Activated CD4-positive, alpha-beta T cell treated with anti-CD3 and anti-CD28 coated beads, Interleukin-2, amount 50 U/mL, for 16 hours (primary cell): ENCODE data around the gene FADS3.

Source experiments
- DNase-seq: peaks from one replicate; pipeline ENCODE4 v3.0.0-alpha.2; 2020

FADS3 gene

GRCh38 chr11:61854966-61855714 lies 36.2 kb downstream of the FADS3 start:
- no peak for DNase-seq

DNA sequence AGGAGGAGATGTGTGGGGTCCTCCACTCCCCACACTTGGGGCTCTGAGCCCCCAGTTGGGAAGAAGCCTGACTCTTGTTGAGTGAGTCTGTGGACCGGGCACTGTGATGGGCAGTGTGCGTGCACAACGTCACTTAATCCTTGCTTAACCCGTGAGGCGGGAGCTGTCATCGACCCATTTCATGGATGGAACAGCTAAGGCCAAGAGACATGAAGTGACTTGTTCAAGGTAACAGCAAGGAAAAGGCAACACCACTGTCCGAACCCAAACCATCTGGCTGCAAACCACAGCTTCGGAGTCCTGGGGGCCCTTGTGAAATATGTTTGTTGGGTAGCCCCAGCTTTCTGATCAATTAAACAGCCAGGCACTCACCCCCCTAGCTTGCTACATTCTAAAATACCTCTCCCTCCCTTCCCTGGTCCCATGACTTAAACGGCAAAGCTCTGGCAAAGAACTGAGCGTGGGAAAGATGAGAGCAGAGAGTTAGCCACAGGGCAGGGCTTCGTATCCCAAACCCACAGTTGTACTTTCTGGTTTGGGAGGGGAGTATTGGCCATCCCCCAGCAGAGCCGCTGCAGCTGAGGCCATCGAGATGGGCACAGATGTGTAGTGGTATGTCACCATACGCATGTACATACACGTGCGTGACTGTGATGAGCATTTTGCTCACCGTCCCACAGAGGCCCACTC lies 37.0 kb downstream of the FADS3 start:
- DNase-seq, result no peak

GRCh38 chr11:61853698-61854169 lies 37.6 kb downstream of the FADS3 start:
- DNase-seq, result no peak

GRCh38 chr11:61851900-61852295 lies 39.4 kb downstream of the FADS3 start:
- no peak for DNase-seq

DNA sequence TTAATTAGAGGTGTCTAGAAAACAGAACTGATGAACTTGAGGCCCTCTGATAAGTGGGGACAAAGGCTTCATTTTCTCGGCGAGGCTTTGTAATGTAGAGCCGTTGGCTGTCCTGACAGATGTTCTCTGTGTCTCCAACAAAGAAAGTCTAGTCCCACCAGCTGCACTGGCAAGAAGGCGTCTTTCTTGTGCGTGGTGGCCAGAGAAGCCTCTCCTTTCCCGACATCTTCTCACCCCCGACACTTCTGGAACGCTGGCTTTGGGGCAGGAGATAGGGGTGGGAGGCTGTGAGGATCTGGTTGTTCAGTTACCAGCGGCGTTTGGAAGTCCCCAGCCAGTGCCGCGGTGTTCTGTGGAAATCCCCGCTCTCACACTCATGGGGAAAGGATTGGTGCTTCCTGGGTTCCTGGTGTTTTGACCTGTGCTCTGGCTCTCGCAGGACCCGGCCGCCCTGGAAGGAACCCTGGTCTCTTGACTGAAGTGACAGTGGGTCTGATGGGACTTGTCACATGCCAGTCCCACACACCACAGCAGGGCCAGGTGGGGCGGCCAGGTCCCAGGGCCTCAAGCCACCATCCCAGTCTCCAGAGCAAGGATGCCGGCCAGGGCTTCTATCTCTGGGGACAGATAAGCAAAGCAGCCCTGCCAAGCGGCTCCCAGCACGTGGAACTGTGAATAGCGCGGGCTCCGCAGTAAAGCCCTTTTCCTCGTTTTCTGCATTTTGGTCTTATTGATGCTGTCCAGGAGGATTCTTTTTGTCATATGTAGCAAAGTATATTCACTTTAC lies 40.0 kb downstream of the FADS3 start:
- DNase-seq, result no peak

DNA sequence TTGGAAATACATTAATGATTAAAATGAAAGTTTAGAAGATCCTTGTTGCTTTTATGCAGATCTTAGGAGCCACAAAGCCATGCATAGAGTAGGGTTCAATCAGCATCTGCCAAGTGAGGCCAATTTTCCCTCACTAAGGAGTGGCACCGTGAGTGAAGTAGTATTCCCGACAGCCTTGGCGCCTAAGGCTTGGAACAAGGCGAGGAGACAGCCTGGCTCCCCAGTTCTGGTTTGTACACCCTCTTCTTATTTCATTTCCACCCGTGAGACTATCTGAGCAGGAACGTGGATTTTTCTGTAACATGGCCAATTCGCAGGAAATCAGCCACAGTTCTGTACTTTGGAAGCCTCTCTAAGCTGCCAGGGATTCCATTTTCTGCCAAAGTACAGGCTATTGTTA lies 40.7 kb downstream of the FADS3 start:
- no peak for DNase-seq

GRCh38 chr11:61848631-61849030 lies 42.7 kb downstream of the FADS3 start:
- DNase-seq, result no peak

DNA sequence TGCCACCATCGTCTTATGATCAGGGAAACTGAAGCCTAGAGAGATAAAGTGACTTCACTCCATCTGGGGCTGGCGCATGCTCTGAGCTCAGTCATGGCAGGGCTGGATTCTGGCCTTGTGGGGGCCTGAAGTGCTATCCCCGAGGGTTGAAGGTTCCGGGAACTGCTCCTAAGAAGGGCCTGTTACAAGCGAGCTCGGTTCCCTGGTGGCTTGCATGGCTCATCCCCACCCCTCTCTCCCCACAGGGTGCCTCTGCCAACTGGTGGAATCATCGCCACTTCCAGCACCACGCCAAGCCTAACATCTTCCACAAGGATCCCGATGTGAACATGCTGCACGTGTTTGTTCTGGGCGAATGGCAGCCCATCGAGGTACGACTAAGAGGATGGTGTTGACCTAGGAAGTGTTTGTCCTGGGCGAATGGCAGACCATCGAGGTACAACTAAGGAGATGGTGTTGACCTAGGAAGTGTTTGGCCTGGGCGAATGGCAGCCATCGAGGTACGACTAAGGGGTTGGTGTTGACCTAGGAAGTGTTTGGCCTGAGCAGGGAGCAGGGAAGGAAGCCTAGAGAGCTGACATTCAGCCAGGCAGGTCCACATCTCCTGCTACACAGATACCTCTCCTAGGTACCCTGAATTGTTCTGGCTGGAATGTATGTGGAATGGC lies 43.3 kb downstream of the FADS3 start:
- no peak for DNase-seq

DNA sequence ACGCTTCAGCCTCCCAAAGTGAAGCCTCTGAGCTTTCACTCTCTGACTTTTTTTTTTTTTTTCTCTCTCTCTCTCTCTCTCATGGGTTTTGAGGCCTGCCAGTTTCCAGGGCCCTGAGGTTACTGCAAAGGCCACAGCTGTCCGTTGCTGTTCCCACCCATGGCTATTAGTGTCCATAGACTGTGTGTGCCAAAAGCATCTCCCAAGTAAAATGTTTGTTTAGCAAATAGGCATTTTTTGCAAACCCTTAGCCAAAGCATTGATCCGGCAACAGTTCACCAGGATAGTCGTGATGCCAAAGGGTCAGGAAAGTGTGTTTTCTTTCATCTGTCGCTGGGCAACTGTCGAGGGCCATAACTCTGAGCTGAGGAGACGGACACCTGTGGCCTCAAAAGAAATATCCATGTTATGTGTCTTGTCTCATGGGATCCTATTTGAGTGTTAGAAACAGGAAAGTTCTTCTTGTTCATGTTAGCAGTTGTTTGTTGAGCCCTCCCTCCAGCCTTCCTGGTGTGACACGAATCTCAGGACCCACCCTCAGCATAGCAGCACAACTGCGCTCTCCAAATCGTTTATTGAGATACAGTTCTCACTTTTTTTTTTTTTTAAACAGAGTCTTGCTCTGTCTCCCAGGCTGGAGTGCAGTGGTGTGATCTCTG lies 44.9 kb downstream of the FADS3 start:
- no peak for DNase-seq

- DNase-seq, result no peak
These were observed 46.3 kb downstream of the FADS3 start for GRCh38 chr11:61844909-61845565.

DNA sequence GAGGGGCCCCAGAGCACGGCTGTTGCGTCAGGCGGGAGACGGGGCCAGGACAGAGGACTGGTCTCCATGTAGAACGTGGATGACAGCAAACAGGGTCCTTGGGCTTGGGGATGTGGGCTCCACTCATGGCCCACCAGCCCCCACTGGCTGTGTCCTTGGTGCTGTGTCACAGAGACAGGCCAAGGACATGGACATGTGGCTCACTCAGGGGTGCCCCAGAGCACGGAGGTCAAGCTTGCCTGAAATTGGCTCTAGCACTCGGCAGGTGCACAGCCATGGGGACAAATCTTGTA lies 48.9 kb downstream of the FADS3 start:
- DNase-seq, result no peak

- no peak for DNase-seq
These were observed 49.5 kb downstream of the FADS3 start for GRCh38 chr11:61841636-61842527.

GRCh38 chr11:61840371-61840770 lies 51.0 kb downstream of the FADS3 start:
- DNase-seq, result no peak

DNA sequence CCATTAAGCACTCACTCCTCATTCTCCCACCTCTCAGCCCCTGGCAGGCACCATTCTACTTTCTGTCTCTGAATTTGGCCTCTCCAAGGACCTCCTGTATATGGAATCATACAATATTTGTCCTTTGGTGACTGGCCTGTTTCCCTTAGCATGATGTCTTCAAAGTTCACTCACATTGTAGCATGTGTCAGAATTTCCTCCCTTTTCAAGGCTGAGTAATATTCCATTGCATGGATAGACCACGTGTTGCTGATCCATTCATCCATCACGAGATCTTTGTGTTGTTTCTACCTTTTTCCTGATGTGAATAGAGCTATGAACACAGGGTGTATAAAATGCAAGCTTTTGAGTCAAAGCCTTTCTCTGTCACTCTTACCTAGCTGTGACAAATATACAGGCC lies 51.6 kb downstream of the FADS3 start:
- no peak for DNase-seq

DNA sequence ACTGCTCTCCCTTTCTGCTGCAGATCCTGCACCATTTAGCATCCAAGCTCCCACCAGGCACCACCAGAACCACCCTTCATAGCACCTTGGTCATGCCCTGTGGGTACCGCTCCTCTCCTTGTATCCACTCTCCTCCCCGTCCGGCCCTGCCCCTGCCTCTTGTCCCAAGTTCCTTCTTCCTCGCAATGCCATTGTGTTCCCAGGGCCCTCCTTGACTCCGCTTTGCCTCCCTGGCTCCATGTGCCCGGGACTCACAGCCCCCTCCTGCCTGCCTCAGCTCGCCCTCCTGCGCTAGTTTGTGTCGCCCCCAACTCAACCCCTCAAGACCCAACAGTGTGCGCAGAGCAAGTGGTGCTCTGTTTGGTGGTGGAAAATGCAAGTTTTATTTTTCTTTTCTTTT lies 52.4 kb downstream of the FADS3 start:
- DNase-seq, result no peak

- DNase-seq, result no peak
These were observed 52.8 kb downstream of the FADS3 start for GRCh38 chr11:61838501-61838900.

- DNase-seq, result no peak
These were observed 53.8 kb downstream of the FADS3 start for GRCh38 chr11:61837411-61838005.

GRCh38 chr11:61836193-61836592 lies 55.2 kb downstream of the FADS3 start:
- DNase-seq, result no peak

DNA sequence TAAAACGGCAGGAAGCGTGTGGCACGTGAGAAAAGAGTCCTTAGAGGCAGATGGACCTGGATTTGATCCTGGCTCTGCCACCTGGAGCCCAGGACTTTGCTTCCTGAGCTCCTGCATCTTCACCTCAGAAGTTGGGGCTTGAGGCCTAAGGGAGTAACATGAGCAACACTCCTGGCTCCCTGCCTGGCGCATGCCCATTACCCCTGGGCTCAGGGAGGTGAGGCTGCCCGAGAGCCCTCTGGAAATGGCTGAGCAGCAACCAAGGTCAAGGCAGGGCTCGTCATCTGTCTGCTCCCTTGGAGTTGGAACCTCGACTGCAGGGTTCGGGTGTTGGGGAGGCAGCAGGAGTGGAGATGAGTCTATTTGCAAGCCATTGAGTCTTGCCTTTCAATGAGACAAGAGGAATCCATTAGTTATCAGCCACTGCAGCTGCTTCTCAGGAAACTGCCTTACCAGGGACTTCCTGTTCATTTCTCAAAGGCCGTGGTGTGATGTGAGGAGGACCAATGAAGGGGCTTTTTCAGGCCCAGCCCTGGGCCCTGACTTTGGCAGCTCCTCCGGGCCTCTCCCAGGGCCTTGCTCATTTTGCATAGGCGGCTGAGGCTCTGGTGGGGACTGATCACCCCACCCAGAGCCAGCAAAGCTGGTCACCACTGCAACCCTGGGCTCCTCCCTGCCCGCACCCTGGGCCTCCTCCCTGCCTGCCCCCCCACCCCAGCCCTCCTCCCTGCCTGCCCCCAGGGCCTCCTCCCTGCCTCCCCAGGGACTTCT lies 56.9 kb downstream of the FADS3 start:
- DNase-seq, result peak; percentile 92

- DNase-seq, result no peak
These were observed 57.4 kb downstream of the FADS3 start for GRCh38 chr11:61833926-61834277.
